Right lung (tissue), 10 donors: ENCODE measurements around the gene NRARP. TPM values are rescaled to one million over a fixed set of nuclear protein-coding genes. Genes with fewer than 3 reads are reported as not detected.
"Not testable (repeated sequence)": the region's sequence is repeated elsewhere in the genome, so short reads cannot be mapped to it uniquely, and the experiment has no call there.

ENCODE experiments used
- DNase-seq, 2 donors: peaks; one replicate each; pipeline ENCODE4 v3.0.0-alpha.2; 2013
- long read RNA-seq, 8 donors: transcript quantifications; one replicate each; lab custom pipeline, GENCODE V29; 2026
- polyA plus RNA-seq, 5 donors: library from polyadenylated mRNA; unstranded; fragments of 120-200 nt; gene quantifications; one replicate each; pipeline versions ENCODE4 v1.2.1 to v1.2.3, GENCODE V29; 2013; ENCODE audit warnings: inconsistent platforms in 1 of 5, low replicate concordance in 1 of 5; ENCODE audit not compliant: insufficient read length in 5 of 5, insufficient read depth in 1 of 5

Gene NRARP, protein sequence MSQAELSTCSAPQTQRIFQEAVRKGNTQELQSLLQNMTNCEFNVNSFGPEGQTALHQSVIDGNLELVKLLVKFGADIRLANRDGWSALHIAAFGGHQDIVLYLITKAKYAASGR
- 10 to 100 TPM in 1 of 5 donors, 1 to 10 TPM in 4; 7.5 to 14.7 (median 9.0) TPM for polyA plus RNA-seq
- long read RNA-seq, donor 1, transcript NRARP-201 (1 exons, 1,770 nt) = major isoform, 22 of 22 reads
- long read RNA-seq, donor 1, partial matches to known transcripts = 0 of 22 reads
- long read RNA-seq, donor 1, other reads (novel, unspliced or antisense) = 0 of 22 reads
- long read RNA-seq, donor 2, transcript NRARP-201 (1 exons, 1,770 nt) = major isoform, 5 of 5 reads
- long read RNA-seq, donor 2, partial matches to known transcripts = 0 of 5 reads
- long read RNA-seq, donor 2, other reads (novel, unspliced or antisense) = 0 of 5 reads
- long read RNA-seq, donor 3, transcript NRARP-201 (1 exons, 1,770 nt) = major isoform, 20 of 20 reads
- long read RNA-seq, donor 3, partial matches to known transcripts = 0 of 20 reads
- long read RNA-seq, donor 3, other reads (novel, unspliced or antisense) = 0 of 20 reads
- long read RNA-seq, donor 4, transcript NRARP-201 (1 exons, 1,770 nt) = major isoform, 10 of 10 reads
- long read RNA-seq, donor 4, partial matches to known transcripts = 0 of 10 reads
- long read RNA-seq, donor 4, other reads (novel, unspliced or antisense) = 0 of 10 reads
- long read RNA-seq, donor 5, transcript NRARP-201 (1 exons, 1,770 nt) = major isoform, 22 of 22 reads
- long read RNA-seq, donor 5, partial matches to known transcripts = 0 of 22 reads
- long read RNA-seq, donor 5, other reads (novel, unspliced or antisense) = 0 of 22 reads
- long read RNA-seq, donor 6, transcript NRARP-201 (1 exons, 1,770 nt) = major isoform, 6 of 6 reads
- long read RNA-seq, donor 6, partial matches to known transcripts = 0 of 6 reads
- long read RNA-seq, donor 6, other reads (novel, unspliced or antisense) = 0 of 6 reads
- long read RNA-seq, donor 7, transcript NRARP-201 (1 exons, 1,770 nt) = major isoform, 17 of 17 reads
- long read RNA-seq, donor 7, partial matches to known transcripts = 0 of 17 reads
- long read RNA-seq, donor 7, other reads (novel, unspliced or antisense) = 0 of 17 reads
- long read RNA-seq, donor 8, transcript NRARP-201 (1 exons, 1,770 nt) = major isoform, 7 of 7 reads
- long read RNA-seq, donor 8, partial matches to known transcripts = 0 of 7 reads
- long read RNA-seq, donor 8, other reads (novel, unspliced or antisense) = 0 of 7 reads

DNA sequence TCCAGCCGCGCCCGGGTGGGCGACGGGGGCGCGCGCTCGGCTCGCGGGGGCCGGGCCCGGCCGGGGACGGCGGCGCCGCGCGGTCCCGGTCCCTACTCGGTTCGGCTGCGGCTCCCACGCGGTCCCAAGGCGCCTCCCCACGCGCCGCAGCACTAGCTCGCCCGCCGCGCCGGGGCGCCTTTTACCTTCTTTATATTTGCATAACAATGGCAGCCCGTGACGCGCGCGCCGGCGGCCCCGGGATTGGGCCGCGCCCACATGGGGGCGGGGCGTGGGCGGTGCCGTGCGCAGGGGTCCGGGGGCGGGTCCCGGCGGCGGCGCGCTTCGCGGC, at the start of gene NRARP:
TSS of gene NRARP (minus strand) at position 154 of the 331 bp plus-strand sequence. CDS start 343 bp downstream, outside the sequence.
- peak; percentile 81 to 83 for DNase-seq

DNA sequence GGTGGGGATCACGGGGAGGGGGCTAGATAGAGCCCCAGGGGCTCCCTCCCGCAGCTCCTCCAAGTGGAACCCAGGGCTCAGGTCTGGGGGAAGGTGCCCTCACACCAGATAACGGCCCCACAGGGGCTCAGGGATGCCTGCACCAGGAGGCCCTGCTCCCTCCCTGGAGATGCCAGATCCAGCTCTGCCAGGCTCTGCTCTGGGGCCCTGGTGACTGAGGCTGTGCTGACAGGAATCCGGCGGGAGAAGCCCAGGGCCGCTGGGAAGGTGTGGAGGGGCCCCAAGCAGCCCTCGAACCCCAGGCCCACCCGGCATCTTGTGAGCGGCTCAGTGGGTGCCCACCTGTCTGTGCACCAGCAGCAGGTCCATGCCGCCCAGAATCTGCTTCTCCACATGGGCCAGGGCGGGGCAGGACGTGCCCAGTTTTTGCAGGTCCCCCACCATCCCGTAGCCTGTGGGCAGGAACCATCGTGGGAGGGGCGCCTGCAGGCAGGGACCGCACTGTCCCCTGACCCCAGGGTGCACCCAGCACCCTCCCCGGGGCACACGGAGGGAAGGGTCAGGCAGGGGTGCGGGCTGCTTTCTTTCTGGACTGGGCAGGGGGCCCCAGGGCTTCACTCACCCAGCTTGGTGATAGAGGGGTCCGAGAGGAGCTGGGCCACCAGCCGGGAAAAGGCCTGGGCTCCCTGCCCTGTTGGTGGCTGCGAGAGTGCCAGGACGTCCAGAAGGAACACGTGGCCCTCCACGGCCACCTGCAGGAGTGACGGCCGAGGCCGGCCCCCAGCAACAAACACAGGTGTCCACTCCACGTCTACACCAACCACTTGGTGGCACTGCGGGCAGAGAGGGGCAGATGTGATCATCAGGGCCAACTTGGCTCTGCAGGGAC, 48.9 kb upstream of the NRARP start:
- no peak for DNase-seq

DNA sequence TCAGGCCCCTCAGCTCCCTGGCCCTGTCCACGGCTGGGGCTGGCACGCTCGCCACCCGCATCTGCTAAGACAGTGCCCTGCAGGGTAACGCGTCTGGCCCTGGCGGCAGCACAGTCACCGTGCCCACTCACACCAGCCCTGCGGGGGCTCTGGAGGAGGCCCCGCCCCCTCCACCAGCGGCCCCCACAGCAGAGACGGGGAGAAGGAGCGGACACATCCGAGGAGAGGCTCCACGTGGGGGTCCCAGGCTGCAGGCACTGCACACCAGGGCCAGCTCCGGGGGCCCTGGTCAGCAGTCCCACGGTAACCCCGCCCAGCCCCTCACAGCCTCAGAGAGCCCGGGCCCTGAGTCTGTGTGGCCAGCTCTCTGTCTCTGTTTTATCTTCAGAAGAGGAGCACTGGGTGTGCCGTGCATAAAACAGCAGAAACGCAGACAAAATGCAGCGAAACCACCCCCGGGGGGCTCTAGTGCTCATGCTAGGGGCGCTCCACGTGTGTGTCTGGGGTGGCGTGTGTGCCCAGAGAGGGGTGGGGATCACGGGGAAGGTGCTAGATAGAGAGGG, 47.5 kb upstream of the NRARP start:
- DNase-seq = no peak

DNA sequence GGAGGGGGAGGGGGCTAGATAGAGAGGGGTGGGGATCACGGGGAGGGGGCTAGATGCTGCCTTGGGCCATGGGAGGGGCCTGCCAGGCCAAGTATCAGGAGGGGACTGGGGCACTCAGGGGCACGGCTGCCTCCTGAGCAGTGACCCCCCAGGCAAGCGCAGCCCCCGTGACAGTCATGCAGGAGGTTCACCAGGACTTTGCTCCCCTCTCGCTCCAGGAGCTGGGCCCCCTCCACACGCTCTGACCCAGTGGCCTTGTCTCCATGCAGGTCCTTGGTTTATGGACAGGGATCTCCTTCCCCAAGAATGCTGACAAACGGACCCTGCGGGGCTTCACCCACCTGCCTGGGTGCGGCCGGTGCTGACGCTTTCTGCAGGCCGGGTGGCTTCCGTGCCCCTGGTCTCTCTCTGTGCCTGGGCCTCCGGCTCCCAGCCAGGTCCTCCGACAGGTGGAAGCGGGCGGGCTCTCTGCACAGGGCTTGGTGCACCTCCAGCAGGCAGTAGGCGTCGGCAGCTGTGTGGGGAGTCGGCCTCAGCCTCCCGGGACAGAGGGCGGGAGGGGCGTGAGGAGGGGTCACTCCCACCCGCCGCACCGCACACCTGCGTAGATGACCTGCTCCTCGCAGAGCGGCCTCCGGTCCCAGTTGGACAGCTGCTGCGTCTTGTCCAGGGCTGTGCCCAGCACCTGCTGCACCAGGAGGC, 46.8 kb upstream of the NRARP start:
- DNase-seq = no peak

DNA sequence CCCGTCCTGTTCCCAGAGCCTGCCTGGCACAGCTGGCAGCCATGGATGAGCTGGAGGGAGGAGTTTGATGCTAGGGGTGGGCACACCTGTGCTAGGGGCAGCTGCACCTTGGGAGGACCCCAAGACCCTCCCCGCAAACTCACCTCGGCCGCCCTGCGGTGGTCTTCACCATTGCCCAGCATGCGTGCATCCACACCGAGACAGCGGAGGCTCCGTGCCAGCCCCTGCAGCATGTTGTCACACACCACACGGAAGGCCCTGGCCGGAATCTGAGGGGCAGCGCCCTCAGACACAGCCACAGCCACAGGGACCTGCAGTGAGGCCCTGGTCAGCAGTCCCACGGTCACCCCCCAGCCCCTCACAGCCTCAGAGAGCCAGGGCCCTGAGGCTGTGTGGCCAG, 45.9 kb upstream of the NRARP start:
- no peak for DNase-seq

DNA sequence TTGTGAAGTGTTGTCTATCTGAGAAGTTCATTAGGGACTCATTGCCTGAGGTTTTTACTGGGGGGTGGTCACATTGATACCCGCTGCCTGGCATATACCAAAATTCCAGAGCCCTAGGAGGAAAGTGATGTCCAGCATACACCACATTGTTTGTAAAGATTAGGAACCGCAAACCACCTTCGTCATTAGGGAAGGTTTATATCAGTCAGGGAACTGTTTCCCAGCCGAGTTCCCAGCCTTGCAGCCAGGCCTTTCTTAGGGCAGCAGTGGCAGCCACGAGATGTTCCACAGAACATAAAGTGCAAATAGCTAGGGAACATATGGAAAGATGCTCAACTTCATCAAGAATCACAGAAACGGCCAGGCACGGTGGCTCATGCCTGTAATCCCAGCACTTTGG, 40.4 kb upstream of the NRARP start:
- no peak for DNase-seq

DNA sequence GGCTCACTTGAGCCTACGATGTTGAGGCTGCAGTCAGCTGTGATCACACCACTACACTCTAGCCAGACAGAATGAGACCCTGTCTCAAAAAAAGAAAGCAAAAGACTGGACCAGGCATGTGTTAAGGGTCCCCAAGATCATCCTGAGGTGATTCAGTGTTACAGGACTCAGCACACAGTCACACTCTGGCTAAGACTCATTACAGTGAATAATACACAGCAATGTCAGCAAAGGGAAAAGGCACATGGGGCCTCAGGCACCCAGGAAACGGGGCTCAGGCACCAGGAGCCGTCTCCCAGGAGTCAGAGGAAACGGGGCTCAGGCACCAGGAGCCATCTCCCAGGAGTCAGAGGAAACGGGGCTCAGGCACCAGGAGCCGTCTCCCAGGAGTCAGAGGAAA, 39.2 kb upstream of the NRARP start:
- no peak for DNase-seq

DNA sequence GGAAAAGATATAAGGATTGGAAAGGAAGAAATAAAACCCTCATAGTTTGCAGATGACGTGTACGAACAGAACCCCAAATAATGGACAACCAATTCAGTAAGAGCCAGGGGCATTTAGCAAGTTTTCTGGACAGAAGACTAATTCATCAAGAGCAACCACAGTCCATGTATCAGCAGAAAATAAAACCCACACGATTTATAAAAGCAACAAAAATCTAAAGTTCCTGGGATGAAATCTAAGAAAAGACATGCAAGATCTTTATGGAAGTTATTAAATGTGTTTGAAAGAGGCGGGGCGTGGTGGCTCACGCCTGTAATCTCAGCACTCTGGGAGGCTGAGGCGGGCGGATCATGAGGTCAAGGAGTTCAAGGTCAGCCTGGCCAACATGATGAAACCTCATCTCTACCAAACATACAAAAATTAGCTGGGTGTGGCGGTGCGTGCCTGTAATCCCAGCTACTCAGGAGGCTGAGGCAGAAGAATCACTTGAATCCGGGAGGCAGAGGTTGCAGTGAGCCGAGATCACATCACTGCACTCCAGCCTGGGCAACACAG, 37.9 kb upstream of the NRARP start:
- DNase-seq = not testable (repeated sequence)

DNA sequence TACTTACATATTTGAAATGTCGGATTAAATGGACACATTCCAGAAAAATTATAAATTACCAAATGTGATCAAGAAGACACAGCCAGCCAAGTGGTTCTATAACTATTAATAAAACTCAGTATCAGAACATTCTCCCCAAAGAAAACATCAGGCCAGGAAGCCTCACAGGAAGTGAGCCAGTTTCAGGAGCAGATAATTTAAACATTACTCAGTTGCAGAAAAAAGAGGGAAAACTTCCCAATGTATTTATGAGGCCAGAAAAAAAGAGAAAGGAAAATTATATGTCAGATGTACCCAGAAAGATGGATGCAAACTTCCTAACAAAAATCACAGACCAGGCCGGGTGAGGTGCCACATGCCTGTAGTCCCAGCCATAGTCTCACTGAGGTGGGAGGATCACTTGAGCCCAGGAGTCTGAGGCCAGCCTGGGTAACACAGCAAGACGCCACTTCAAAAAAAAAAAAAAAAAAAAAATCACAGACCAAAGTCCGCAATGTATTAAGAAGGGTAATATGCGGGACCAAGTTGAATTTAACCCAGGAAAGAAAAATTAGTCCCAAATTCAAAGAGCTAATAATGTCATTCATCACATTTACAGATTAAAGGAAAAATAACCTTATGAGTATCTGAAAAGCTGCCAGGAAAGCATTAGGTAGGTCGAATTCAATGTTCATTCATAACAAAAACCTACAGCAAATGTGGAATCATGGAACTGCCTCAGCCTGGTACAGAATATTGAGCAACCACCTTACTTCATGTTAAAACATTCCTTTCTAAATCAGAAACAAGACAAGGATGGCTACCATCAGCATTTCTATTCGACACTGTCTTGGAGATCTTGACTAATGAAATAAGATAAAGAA, 37.2 kb upstream of the NRARP start:
- DNase-seq = no peak

DNA sequence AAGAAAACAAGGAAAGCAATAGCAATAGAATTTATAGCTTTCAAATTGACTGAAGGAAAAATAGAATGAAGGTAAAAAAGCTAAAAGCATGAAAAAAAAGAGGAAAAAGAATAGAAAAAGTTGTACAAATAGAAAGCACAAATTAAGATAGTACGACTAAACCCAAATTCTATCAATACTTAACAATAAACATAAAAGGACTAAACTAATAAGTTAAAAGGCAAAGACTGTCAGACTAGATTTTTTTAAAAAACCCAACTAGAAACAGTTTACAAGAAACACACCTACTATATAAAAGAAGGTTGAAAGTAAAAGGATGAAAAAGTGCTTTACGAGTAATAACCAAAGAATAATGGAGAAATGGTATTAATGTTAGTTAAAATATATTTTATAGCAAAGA, 34.7 kb upstream of the NRARP start:
- no peak for DNase-seq

DNA sequence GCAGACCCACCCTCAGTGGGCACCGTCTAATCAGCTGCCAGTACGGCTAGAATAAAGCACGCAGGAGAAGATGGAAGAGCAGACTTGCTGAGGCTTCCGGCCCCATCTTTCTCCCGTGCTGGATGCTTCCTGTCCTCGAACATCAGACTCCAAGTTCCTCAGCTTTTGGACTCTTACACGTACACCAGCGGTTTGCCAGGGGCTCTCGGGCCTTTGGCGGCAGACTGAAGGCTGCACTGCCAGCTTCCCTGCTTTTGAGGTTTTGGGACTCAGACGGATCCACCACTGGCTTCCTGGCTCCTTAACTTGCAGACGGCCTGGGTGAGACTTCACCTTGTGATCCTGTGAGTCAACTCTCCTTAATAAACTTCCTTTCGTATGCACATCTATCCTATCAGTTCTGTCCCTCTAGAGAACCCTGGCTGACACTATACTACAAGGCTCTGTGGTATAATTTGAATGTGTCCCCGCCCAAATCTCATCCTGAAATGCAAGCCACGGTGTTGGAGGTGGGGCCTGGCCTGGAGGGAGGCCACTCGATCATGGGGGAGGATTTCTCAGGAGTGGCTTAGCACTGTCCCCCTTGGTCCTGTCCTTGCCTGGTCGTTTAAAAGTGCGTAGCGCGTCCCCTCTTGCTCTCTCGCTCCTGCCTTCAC, 31.1 kb upstream of the NRARP start:
- no peak for DNase-seq

DNA sequence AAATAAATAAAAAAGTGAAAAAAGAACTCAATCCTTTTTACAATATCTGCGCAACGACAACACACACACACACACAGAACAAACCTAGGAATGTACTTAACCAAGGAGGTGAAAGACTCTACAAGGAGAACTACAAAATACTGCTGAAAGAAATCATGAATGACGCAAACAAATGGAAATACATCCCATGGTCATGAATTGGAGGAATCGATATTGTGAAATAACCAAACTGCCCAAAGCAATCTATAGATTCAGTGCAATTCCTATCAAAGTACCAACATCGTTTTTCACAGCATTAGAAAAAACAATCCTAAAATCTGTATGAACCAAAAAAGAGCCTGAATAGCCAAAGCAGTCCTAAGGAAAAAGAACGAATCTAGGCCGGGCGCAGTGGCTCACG, 29.9 kb upstream of the NRARP start:
- no peak for DNase-seq

DNA sequence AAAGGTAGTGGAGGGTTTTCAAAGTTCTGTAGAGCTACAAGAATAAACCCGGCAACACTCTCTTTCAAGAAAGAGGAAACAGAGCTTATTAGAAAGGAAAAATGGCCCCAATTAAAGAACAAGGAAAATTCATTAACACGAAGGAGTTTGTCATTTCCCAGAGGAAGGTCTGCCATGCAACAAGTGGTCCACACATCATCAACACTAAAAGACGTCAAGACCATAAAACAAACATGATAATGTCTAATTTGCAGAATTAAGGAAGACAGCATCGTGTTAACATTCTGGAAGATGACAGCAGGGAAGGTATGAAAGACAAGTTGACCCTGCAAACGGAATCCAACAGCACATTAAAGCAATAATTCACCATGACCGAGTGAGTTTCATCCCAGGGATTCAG, 28.6 kb upstream of the NRARP start:
- DNase-seq = no peak

DNA sequence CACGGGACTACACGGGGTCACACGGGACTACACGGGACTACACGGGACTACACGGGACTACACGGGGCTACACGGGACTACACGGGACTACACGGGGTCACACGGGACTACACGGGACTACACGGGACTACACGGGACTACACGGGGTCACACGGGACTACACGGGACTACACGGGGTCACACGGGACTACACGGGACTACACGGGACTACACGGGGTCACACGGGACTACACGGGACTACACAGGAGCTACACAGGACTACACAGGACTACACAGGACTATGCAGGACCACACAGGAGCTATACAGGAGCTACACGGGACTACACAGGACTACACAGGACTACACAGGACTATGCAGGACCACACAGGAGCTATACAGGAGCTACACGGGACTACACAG, 27.5 kb upstream of the NRARP start:
- DNase-seq = not testable (repeated sequence)

DNA sequence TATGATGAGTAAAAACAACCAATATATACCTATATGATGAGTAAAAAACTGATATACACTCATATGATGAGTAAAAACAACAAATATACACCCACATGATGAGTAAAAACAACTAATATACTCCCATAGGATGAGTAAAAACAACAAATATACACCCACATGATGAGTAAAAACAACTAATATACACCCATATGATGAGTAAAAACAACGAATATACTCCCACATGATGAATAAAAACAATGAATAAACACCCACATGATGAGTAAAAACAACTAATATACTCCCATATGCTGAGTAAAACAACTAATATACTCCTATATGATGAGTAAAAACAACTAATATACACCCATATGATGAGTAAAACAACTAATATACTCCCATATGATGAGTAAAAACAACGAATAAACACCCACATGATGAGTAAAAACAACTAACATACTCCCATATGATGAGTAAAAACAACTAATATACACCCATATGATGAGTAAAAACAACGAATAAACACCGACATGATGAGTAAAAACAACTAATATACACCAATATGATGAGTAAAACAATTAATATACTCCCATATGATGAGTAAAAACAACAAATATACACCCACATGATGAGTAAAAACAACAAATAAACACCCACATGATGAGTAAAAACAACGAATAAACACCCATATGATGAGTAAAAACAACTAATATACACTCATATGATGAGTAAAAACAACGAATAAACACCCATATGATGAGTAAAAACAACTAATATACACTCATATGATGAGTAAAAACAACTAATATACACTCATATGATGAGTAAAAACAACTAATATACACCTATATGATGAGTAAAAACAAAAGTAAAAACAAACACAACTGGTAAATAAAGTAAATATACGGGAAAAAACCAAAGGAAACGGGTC, 25.8 kb upstream of the NRARP start:
- not testable (repeated sequence) for DNase-seq

DNA sequence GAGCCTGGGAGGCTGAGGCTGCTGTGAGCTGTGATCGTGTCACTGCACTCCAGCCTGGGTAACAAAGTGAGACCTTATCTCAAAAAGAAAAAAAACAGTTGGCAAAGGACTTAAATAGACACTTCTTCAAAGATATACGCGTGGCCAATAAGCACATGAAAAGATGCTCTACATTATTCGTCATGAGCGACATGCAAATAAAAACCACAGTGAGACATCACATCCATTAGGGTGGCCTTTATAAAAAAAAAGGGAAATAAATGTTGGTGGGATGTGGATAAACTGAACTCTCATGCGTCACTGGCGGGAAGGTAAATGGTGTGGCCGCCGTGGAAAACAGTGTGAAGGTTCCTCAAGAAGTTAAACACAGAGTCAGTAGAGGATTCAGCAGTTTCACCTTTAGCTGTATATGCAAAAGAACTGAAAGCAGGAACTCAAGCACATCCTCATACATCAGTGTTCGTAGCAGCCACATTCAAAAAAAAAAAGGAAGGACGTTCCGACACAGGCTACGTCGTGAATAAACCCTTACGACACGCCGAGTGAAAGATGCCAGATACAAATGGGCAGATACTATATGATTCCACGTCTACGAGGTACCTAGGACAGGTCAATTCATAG, 24.5 kb upstream of the NRARP start:
- no peak for DNase-seq

DNA sequence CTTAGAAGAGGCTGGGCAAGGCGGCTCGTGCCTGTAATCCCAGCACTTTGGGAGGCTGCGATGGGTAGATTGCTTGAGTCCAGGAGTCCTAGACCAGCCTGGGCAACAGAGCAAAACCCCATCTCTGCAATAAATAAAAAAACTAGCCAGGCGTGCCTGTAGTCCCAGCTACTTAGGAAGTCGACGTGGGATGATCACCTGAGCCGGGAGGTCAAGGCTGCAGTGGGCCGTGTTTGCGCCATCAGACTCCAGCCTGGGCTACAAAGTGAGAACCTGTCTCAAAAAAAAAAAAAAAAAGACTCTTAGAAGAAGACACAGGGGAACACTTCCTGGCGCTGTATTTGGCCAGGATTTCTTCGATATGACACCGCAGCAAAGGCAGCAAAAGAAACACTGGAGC, 23.7 kb upstream of the NRARP start:
- DNase-seq = no peak
